K562 (cell line): ENCODE results near the gene OMP. TPM values are rescaled to one million over a fixed set of nuclear protein-coding genes. Genes with fewer than 3 reads are reported as not detected.

ENCODE experiments used
- DACH1 ChIP-seq: fragments of 450-650 bp; IDR thresholded peaks from 2 replicates; pipeline ENCODE4 v1.6.1; 2018; ENCODE audit not compliant: partially characterized antibody
- DLX4 ChIP-seq: fragments of 250-450 bp; sonication (Bioruptor Pico); IDR thresholded peaks from 2 replicates; pipeline ENCODE4 v1.6.1; 2021; ENCODE audit warnings: mild to moderate bottlenecking
- HDAC6 ChIP-seq: IDR thresholded peaks from 2 replicates; pipeline ENCODE4 v1.6.1; 2012; ENCODE audit warnings: low read depth, mild to moderate bottlenecking, control low read depth, inconsistent platforms, low read length, moderate library complexity
- HINFP ChIP-seq: fragments of 450-650 bp; conservative IDR thresholded peaks from 2 replicates; pipeline ENCODE4 v1.6.1; 2016; ENCODE audit warnings: missing genetic modification characterization, low read depth, mild to moderate bottlenecking, control low read depth, missing compliant biosample characterization
- HOMEZ ChIP-seq: fragments of 250-450 bp; sonication (Bioruptor Pico); IDR thresholded peaks from 2 replicates; pipeline ENCODE4 v1.4.0; 2020; ENCODE audit warnings: mild to moderate bottlenecking, moderate library complexity
- NFIC ChIP-seq: fragments of 450-650 bp; IDR thresholded peaks from 2 replicates; pipeline ENCODE4 v1.6.1; 2017; ENCODE audit warnings: mild to moderate bottlenecking, inconsistent platforms
- NFRKB ChIP-seq: fragments of 450-650 bp; IDR thresholded peaks from 2 replicates; pipeline ENCODE4 v1.6.1; 2016; ENCODE audit warnings: low read depth
- POLR2H ChIP-seq: IDR thresholded peaks from 2 replicates; pipeline ENCODE4 v1.6.1; 2016; ENCODE audit warnings: missing genetic modification characterization, low read depth, mild to moderate bottlenecking, control low read depth, missing compliant biosample characterization, moderate library complexity
- RNF2 ChIP-seq: sonication (generic); IDR thresholded peaks from 2 replicates; pipeline ENCODE4 v1.6.1; 2016
- SETDB1 ChIP-seq: IDR thresholded peaks from one replicate; pipeline ENCODE4 v1.6.1; 2012; ENCODE audit warnings: low read length, control low read depth, inconsistent platforms
- TSHZ1 ChIP-seq: fragments of 250-450 bp; sonication (Bioruptor Pico); IDR thresholded peaks from 2 replicates; pipeline ENCODE4 v1.4.0; 2020; ENCODE audit warnings: mild to moderate bottlenecking, moderate library complexity
- ZC3H8 ChIP-seq: fragments of 450-650 bp; IDR thresholded peaks from 2 replicates; pipeline ENCODE4 v1.6.1; 2017
- ZNF134 ChIP-seq: fragments of 250-450 bp; sonication (Bioruptor Pico); conservative IDR thresholded peaks from 2 replicates; pipeline ENCODE4 v1.4.0; 2020
- ZNF23 ChIP-seq: fragments of 250-450 bp; sonication (Bioruptor Pico); IDR thresholded peaks from 2 replicates; pipeline ENCODE4 v1.4.0; 2020; ENCODE audit warnings: mild to moderate bottlenecking
- ZNF354B ChIP-seq: fragments of 250-450 bp; sonication (Bioruptor Pico); IDR thresholded peaks from 2 replicates; pipeline ENCODE4 v1.4.0; 2020
- ZNF561 ChIP-seq: fragments of 450-650 bp; formaldehyde crosslinking; conservative IDR thresholded peaks from 2 replicates; pipeline ENCODE4 v1.4.0; 2020; ENCODE audit warnings: mild to moderate bottlenecking, moderate library complexity
- ZNF592 ChIP-seq: fragments of 450-650 bp; IDR thresholded peaks from 2 replicates; pipeline ENCODE4 v1.6.1; 2017; ENCODE audit warnings: antibody characterized with exemption, mild to moderate bottlenecking
- ZNF699 ChIP-seq: fragments of 250-450 bp; sonication (Bioruptor Pico); IDR thresholded peaks from 2 replicates; pipeline ENCODE4 v1.8.0; 2021; ENCODE audit warnings: mild to moderate bottlenecking, moderate library complexity; ENCODE audit not compliant: insufficient replicate concordance
- polyA plus RNA-seq, 8 experiments: library from polyadenylated mRNA; depleted of rRNA in 4 of 8; stranded (reverse) in 5 of 8; unstranded in 3 of 8; fragments of >200 nt; fragmentation: Nextera tagmentation in 2 of 8; fragmentation: Illumina TruSeq in 1 of 8; extraction: Ambion mirVana in 2 of 8; extraction: Trizol in 1 of 8; gene quantifications; 2 replicates each; pipeline versions ENCODE4 v1.2.1 to v1.2.3, GENCODE V29; 2011 to 2014; ENCODE audit warnings: inconsistent platforms in 1 of 8, missing spikeins in 1 of 8
- total RNA-seq, 7 experiments: library from RNA; depleted of rRNA in 6 of 7; stranded (reverse); fragments of >200 nt in 6 of 7; fragmentation: Illumina TruSeq in 2 of 7; extraction: Trizol in 2 of 7; gene quantifications; 2 replicates each; pipeline versions ENCODE4 v1.2.1 to v1.2.3, GENCODE V29; 2011 to 2021; ENCODE audit warnings: low replicate concordance in 1 of 7

OMP gene
- total and polyA plus RNA-seq, 9 of the 15 experiments (the other 6 are each of a cell fraction or from before 2014, with no cell fraction given): not detected

- TF ChIP-seq ZNF561 (CRISPR knock-in tag) (no peak), ZC3H8 (no peak), ZNF23 (no peak), POLR2H (no peak), SETDB1 (no peak), DACH1 (peak; percentile 7), NFRKB (no peak), NFIC (no peak), DLX4 (CRISPR knock-in tag) (no peak), RNF2 (no peak), ZNF592 (no peak), HDAC6 (no peak), HINFP (tag) (no peak), ZNF134 (CRISPR knock-in tag) (no peak), HOMEZ (CRISPR knock-in tag) (no peak), TSHZ1 (CRISPR knock-in tag) (no peak), ZNF699 (no peak), ZNF354B (no peak)
These were observed 36.2 kb upstream of the OMP start, which contains the start of gene CAPN5 (continued) for GRCh38 chr11:77066229-77067042.
